K562 (cell line): ENCODE measurements around the gene MYL6B. TPM values are rescaled to one million over a fixed set of nuclear protein-coding genes. Genes with fewer than 3 reads are reported as not detected.

Source experiments
- ARID1B ChIP-seq: fragments of 450-650 bp; IDR thresholded peaks from 2 replicates; pipeline ENCODE4 v1.6.1; 2016; ENCODE audit warnings: antibody characterized with exemption, mild to moderate bottlenecking, inconsistent platforms
- HCFC1 ChIP-seq: IDR thresholded peaks from 2 replicates; pipeline ENCODE4 v1.6.1; 2012; ENCODE audit warnings: low read depth, low read length, improper control_type of control experiment
- HMG20A ChIP-seq: fragments of 450-650 bp; formaldehyde crosslinking; conservative IDR thresholded peaks from 2 replicates; pipeline ENCODE4 v1.4.0; 2020; ENCODE audit warnings: mild to moderate bottlenecking, mixed read lengths
- ILF3 ChIP-seq: fragments of 450-650 bp; IDR thresholded peaks from 2 replicates; pipeline ENCODE4 v1.6.1; 2018; ENCODE audit warnings: antibody characterized with exemption, mild to moderate bottlenecking, moderate library complexity, borderline replicate concordance
- MCM5 ChIP-seq: fragments of 450-650 bp; IDR thresholded peaks from 2 replicates; pipeline ENCODE4 v1.6.1; 2016; ENCODE audit warnings: low read depth
- MTA1 ChIP-seq: fragments of 450-650 bp; IDR thresholded peaks from 2 replicates; pipeline ENCODE4 v1.6.1; 2017; ENCODE audit warnings: borderline replicate concordance
- OTX1 ChIP-seq: fragments of 450-650 bp; formaldehyde crosslinking; IDR thresholded peaks from 2 replicates; pipeline ENCODE4 v1.4.0; 2022; ENCODE audit warnings: mild to moderate bottlenecking
- RFX1 ChIP-seq: fragments of 450-650 bp; IDR thresholded peaks from 2 replicates; pipeline ENCODE4 v1.6.1; 2016; ENCODE audit warnings: mild to moderate bottlenecking, moderate library complexity
- TCF3 ChIP-seq: sonication (generic); formaldehyde crosslinking; IDR thresholded peaks from 2 replicates; pipeline ENCODE4 v1.4.0; 2020; ENCODE audit warnings: mild to moderate bottlenecking, missing genetic modification reagents
- TCFL5 ChIP-seq: fragments of 250-450 bp; sonication (Bioruptor Pico); conservative IDR thresholded peaks from 2 replicates; pipeline ENCODE4 v1.6.1; 2021; ENCODE audit warnings: mild to moderate bottlenecking, moderate library complexity, matching md5 sums
- ZBTB8A ChIP-seq: fragments of 450-650 bp; IDR thresholded peaks from 2 replicates; pipeline ENCODE4 v1.6.1; 2018; ENCODE audit warnings: mild to moderate bottlenecking, moderate library complexity; ENCODE audit not compliant: partially characterized antibody
- ZC3H8 ChIP-seq: fragments of 450-650 bp; IDR thresholded peaks from 2 replicates; pipeline ENCODE4 v1.6.1; 2017
- ZNF174 ChIP-seq: fragments of 250-450 bp; sonication (Bioruptor Pico); IDR thresholded peaks from 2 replicates; pipeline ENCODE4 v1.4.0; 2020; ENCODE audit warnings: mild to moderate bottlenecking
- polyA plus RNA-seq, 8 experiments: library from polyadenylated mRNA; depleted of rRNA in 4 of 8; stranded (reverse) in 5 of 8; unstranded in 3 of 8; fragments of >200 nt; fragmentation: Nextera tagmentation in 2 of 8; fragmentation: Illumina TruSeq in 1 of 8; extraction: Ambion mirVana in 2 of 8; extraction: Trizol in 1 of 8; gene quantifications; 2 replicates each; pipeline versions ENCODE4 v1.2.1 to v1.2.3, GENCODE V29; 2011 to 2014; ENCODE audit warnings: inconsistent platforms in 1 of 8, missing spikeins in 1 of 8
- total RNA-seq, 7 experiments: library from RNA; depleted of rRNA in 6 of 7; stranded (reverse); fragments of >200 nt in 6 of 7; fragmentation: Illumina TruSeq in 2 of 7; extraction: Trizol in 2 of 7; gene quantifications; 2 replicates each; pipeline versions ENCODE4 v1.2.1 to v1.2.3, GENCODE V29; 2011 to 2021; ENCODE audit warnings: low replicate concordance in 1 of 7
- TF ChIP-seq, protein P1 (sequence below): sonication (generic); formaldehyde crosslinking; IDR thresholded peaks from 2 replicates; pipeline ENCODE4 v1.8.1; 2023; ENCODE audit warnings: mild to moderate bottlenecking, missing genetic modification reagents, moderate library complexity
- TF ChIP-seq, protein P2 (sequence below): fragments of 450-650 bp; IDR thresholded peaks from 2 replicates; pipeline ENCODE4 v1.6.1; 2017; ENCODE audit warnings: mild to moderate bottlenecking, moderate library complexity
- TF ChIP-seq, protein P3 (sequence below): IDR thresholded peaks from 3 replicates; pipeline ENCODE4 v1.6.1; 2011; ENCODE audit warnings: borderline replicate concordance, mild to moderate bottlenecking, moderate library complexity; ENCODE audit not compliant: insufficient read length; ENCODE audit errors: extremely low read depth
- TF ChIP-seq, protein P4 (sequence below), 2 experiments: fragments of 450-650 bp; conservative IDR thresholded peaks; 2 replicates each; pipeline ENCODE4 v1.6.1; 2017; ENCODE audit warnings: mild to moderate bottlenecking in 2 of 2, moderate library complexity in 2 of 2

Gene MYL6B
- total and polyA plus RNA-seq, 9 of the 15 experiments (the other 6 are each of a cell fraction or from before 2014, with no cell fraction given) = 42.8 to 77.3 (median 68.6) TPM

DNA sequence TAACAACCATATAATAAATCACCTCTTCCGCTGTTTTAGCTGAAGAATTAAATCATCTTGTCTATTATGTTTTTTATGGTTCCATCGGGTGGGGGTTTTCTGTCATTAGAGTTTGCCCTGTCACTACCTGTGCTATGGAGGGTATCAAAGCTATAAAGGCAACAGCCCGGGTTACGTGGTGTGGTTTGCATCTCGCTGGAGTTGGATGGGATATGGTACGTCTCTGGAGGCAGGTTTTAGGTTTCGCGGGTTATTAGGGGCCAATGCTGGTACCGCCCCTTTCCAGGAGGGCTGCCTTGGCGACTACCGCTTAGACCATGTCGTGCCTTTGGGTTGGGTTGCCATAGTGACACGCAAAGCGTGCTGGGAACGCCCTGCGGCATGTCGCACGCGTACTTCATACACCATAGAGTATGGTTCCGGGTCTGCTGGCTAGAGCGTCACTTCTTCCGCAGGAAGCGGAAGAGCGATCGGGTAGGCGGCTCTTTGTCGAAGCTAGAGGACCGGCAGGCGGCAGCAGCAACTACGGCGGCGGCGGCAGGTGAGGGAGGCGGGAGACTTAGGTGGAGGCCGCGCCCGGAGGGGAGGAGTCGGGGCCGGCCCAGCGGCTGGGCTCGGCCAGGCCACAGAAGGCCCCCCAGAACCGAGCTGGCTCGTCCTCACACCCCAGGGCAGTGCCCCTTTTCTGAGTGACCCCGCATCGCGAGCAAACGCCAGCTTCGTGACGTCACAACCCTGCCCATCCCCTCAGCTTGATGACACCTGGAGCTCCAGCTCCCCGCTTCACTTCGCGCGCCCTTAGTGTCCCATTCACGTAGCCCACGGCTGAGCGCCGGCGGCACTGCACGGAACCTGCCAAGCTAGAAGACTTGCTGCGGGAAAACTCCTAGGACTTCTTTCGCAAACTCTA is 34.4 kb upstream of the MYL6B start, which contains the start of gene ZC3H10 (continued):
- TF ChIP-seq ARID1B (no peak; the same call in 1 of the 2 replicates), HCFC1 (peak; percentile 89), HMG20A (CRISPR knock-in tag) (no peak), ZC3H8 (no peak), MTA1 (no peak; the same call in 1 of the 2 replicates), TCFL5 (no peak), RFX1 (peak; percentile 99), OTX1 (CRISPR knock-in tag) (peak; percentile 97), ILF3 (peak; percentile 98), MCM5 (no peak), ZNF174 (CRISPR knock-in tag) (no peak; the same call in 1 of the 2 replicates), ZBTB8A (no peak), TCF3 (CRISPR knock-in tag) (peak; percentile 35; the same call in 1 of the 2 replicates)
- TF ChIP-seq, protein P1, sequence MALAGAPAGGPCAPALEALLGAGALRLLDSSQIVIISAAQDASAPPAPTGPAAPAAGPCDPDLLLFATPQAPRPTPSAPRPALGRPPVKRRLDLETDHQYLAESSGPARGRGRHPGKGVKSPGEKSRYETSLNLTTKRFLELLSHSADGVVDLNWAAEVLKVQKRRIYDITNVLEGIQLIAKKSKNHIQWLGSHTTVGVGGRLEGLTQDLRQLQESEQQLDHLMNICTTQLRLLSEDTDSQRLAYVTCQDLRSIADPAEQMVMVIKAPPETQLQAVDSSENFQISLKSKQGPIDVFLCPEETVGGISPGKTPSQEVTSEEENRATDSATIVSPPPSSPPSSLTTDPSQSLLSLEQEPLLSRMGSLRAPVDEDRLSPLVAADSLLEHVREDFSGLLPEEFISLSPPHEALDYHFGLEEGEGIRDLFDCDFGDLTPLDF (CRISPR knock-in tag) = peak; percentile 20; the same call in 1 of the 2 replicates
- TF ChIP-seq, protein P2, sequence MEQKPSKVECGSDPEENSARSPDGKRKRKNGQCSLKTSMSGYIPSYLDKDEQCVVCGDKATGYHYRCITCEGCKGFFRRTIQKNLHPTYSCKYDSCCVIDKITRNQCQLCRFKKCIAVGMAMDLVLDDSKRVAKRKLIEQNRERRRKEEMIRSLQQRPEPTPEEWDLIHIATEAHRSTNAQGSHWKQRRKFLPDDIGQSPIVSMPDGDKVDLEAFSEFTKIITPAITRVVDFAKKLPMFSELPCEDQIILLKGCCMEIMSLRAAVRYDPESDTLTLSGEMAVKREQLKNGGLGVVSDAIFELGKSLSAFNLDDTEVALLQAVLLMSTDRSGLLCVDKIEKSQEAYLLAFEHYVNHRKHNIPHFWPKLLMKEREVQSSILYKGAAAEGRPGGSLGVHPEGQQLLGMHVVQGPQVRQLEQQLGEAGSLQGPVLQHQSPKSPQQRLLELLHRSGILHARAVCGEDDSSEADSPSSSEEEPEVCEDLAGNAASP = no peak
- TF ChIP-seq, protein P3, sequence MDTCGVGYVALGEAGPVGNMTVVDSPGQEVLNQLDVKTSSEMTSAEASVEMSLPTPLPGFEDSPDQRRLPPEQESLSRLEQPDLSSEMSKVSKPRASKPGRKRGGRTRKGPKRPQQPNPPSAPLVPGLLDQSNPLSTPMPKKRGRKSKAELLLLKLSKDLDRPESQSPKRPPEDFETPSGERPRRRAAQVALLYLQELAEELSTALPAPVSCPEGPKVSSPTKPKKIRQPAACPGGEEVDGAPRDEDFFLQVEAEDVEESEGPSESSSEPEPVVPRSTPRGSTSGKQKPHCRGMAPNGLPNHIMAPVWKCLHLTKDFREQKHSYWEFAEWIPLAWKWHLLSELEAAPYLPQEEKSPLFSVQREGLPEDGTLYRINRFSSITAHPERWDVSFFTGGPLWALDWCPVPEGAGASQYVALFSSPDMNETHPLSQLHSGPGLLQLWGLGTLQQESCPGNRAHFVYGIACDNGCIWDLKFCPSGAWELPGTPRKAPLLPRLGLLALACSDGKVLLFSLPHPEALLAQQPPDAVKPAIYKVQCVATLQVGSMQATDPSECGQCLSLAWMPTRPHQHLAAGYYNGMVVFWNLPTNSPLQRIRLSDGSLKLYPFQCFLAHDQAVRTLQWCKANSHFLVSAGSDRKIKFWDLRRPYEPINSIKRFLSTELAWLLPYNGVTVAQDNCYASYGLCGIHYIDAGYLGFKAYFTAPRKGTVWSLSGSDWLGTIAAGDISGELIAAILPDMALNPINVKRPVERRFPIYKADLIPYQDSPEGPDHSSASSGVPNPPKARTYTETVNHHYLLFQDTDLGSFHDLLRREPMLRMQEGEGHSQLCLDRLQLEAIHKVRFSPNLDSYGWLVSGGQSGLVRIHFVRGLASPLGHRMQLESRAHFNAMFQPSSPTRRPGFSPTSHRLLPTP = no peak
- TF ChIP-seq, protein P4, sequence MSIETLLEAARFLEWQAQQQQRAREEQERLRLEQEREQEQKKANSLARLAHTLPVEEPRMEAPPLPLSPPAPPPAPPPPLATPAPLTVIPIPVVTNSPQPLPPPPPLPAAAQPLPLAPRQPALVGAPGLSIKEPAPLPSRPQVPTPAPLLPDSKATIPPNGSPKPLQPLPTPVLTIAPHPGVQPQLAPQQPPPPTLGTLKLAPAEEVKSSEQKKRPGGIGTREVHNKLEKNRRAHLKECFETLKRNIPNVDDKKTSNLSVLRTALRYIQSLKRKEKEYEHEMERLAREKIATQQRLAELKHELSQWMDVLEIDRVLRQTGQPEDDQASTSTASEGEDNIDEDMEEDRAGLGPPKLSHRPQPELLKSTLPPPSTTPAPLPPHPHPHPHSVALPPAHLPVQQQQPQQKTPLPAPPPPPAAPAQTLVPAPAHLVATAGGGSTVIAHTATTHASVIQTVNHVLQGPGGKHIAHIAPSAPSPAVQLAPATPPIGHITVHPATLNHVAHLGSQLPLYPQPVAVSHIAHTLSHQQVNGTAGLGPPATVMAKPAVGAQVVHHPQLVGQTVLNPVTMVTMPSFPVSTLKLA (conservative IDR thresholded peaks at IDR 0.05) = peak; percentile 97 to 98
